ENCODE data around the gene OXT. TPM values are rescaled to one million over a fixed set of nuclear protein-coding genes. Genes with fewer than 3 reads are reported as not detected.
"Not testable (repeated sequence)": the region's sequence is repeated elsewhere in the genome, so short reads cannot be mapped to it uniquely, and the experiment has no call there.

Gene OXT
- total RNA-seq, result under 1 TPM in 1 of 2 experiments, not detected in 1; 0.46 TPM

GRCh38 chr20:3071610-3072529 is at the start of gene OXT:
Gene OXT (plus strand): TSS chr20:3071620. CDS start chr20:3071656, 36 bp downstream.
- CTCF ChIA-PET, result interaction anchor here (1.5 kb wide), 1 partner anchor 21 kb away, joined by 4 read pairs; no protein-coding TSS in a partner anchor
- POLR2A ChIA-PET, result no interaction called here

- ChIA-PET CTCF (no interaction called here), POLR2A (no interaction called here)
Observed at GRCh38 chr20:3021777-3022176, 49.6 kb upstream of the OXT start.

GRCh38 chr20:3022559-3023490 is 48.6 kb upstream of the OXT start:
- POLR2A ChIA-PET, CTCF ChIA-PET: not testable (repeated sequence)

- CTCF ChIA-PET, result interaction anchor here (1.1 kb wide), 1 partner anchor 11 kb away, joined by 3 read pairs; no protein-coding TSS in a partner anchor
- POLR2A ChIA-PET, result no interaction called here
Observed at GRCh38 chr20:3027987-3028386, 43.4 kb upstream of the OXT start.

DNA sequence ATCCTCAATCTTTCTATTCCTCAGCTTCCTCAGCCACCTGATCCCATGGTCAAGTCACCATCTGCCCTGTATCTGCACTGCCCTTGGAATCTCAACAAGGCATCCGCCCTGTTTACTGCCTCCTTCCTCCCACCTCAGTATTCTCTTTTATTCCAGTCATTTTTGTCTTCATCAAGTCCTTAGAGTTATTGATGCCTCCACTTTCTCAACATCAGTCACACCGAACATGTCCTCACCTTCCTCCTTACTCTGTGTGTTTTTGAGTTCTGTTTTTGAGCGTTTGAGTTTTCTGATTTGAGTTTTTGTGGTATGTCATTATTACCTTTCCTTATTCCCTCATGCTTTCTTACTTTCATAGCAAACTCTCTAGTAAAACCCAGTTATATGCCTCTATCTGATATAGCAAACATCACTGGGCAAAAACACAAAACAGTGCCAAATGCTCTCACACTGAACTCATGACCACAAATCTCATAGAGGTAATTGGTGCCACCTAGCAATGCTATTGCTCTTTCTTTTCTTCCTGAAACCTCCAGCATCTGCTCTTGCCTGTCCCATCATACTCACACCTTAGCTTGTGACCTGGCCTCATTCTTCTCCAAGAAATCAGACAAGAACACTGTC is 39.8 kb upstream of the OXT start:
- CTCF ChIA-PET, result no interaction called here
- POLR2A ChIA-PET, result no interaction called here

DNA sequence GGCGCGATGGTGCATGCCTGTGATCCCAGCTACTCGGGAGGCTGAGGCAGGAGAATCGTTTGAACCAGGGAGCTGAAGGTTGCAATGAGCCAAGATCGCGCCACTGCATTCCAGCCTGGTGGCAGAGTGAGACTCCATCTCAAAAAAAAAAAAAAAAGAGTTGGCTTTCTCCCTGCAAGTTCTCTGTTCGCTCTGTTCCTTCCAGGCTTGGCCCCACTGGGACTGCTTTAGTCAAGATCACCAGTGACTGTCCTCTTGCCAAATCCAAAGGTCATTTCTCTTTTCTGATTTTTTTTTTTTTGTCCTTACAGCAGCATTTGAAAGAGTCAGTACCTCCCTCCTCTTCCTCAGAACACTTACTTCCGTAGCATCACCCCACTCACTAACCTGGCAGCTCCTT is 38.8 kb upstream of the OXT start:
- POLR2A ChIA-PET, result interaction anchor here (0.7 kb wide), 1 partner anchor 1408 kb away, joined by 3 read pairs; no protein-coding TSS in a partner anchor
- CTCF ChIA-PET, result interaction anchor here (0.6 kb wide), 1 partner anchor 49 kb away, joined by 7 read pairs; no protein-coding TSS in a partner anchor

- ChIA-PET CTCF (no interaction called here), POLR2A (no interaction called here)
Observed at GRCh38 chr20:3037654-3038053, 33.8 kb upstream of the OXT start.

DNA sequence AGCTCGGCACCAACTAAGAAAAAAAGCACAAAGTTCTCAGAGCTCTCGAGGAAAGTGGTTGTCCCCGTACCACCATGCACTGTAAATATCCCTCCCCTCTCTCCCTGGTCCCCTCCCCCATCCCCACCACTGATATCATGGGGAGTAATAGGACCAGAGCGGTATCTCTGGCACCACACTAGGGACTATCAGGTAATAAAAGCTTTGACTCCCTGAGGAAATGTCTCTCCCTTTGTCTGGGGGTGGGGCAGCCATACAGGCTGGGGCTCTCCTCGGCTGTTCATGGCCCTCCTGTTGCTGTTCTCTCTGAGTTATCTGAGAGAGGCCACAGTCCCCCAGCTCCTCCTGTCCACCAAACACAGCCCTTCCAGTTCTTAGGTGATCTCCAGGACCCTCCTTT is 33.0 kb upstream of the OXT start:
- POLR2A ChIA-PET, result no interaction called here
- CTCF ChIA-PET, result interaction anchor here (1.1 kb wide), 1 partner anchor 10 kb away, joined by 3 read pairs; no protein-coding TSS in a partner anchor

DNA sequence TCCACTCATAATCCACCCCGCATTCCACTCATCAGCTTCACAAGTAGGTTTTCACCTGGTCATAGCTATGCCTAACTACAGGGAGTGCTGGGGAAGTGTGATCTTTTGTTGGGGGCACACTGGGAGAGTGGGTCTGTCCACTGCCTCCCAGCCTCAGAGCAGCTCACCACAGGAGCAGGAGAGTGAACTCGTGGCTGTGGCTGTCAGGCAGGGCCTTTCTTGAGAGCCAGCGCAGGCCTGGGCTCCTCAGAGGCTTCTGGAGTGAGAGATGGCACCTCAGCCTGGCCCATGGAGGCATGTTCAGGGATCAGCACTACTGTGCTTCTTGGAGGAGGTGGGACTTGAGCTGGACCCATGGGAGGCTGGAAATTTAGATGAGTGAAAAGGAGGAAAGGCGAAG is 32.0 kb upstream of the OXT start:
- ChIA-PET POLR2A (no interaction called here), CTCF (interaction anchor here (1.1 kb wide), 1 partner anchor 11 kb away, joined by 3 read pairs; no protein-coding TSS in a partner anchor)

- ChIA-PET CTCF (no interaction called here), POLR2A (no interaction called here)
Observed at GRCh38 chr20:3040086-3040485, 31.3 kb upstream of the OXT start.

DNA sequence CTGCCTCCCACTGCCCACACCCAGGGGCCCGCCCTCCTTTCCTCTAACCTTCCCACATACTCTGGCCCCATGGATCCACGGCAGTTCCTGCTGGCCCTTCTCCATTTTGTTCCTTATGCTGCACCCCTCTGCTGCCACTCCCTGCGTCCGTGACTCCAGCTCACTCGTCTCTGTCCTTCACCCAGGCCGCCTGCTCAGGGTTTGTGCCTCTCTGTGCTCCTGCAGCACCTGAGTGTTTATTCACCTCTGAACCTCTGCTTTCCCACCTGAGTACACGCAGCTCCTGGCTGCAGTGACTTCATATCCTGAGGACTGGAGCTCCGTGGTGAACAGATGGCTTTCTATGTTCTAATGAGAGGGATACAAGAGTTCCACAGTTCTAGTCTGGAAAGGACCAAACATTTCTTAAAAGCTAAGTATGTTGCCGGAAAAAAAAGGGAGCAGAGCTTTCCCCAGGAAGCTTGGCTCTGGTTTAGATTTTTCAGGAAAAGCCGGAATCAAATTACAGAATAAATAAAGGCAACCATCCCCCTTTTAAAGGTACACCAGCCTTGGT is 29.5 kb upstream of the OXT start:
- CTCF ChIA-PET, result no interaction called here
- POLR2A ChIA-PET, result no interaction called here

- ChIA-PET POLR2A (no interaction called here), CTCF (no interaction called here)
Observed at GRCh38 chr20:3042625-3043024, 28.8 kb upstream of the OXT start.

- ChIA-PET POLR2A (no interaction called here), CTCF (no interaction called here)
Observed at GRCh38 chr20:3043322-3043721, 28.1 kb upstream of the OXT start, which contains the start of gene GNRH2. Gene GNRH2 (plus strand): TSS chr20:3043622. CDS start chr20:3044415, 793 bp downstream.

- CTCF ChIA-PET, result no interaction called here
- POLR2A ChIA-PET, result no interaction called here
Observed at GRCh38 chr20:3044336-3044965, 27.0 kb upstream of the OXT start.

DNA sequence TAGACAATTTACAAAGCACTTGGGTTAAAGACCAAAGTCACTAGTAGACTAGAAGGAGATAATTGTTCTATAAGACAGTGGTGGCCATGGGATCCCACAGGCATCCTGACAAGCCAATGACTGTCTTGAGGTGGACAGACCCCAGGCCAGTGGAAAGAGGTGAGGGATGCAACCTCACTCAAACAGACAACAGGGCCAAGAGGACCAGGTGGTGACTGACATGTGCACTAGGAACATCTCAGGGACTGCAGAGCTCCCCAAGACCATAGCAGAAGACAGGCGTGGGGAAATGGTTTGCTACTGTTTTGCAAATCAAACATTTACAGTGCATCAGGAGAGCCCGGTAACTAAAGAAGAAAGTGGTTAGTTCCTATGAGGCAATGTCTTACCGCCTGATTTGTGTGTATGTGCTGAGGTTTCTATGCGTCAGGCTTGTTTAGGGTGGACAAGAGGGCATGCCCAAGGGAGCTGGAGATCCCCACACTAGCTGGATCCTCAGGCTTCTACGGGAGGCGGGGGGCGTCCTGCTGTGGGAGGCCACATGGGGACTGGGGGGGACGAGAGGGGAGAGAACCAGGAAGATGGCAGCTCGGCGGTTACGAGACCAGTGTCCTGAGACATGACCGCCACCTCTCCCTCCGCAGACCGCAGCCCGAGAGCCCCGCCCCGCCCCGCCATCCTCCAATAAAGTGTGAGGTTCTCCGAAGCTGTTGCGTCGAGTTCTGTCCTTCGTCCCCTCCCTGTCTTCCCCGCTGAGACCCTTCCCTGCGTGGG is 26.2 kb upstream of the OXT start:
- ChIA-PET POLR2A (interaction anchor here (0.5 to 1.0 kb wide), 7 partner anchors 30 to 1860 kb away, joined by 3 to 6 read pairs (median 4); no protein-coding TSS in a partner anchor), CTCF (no interaction called here)

GRCh38 chr20:3045816-3046676 is 25.4 kb upstream of the OXT start, which contains the start of gene MRPS26:
Gene MRPS26 (plus strand): TSS chr20:3046052. CDS start chr20:3046069, 17 bp downstream.
- POLR2A ChIA-PET, result interaction anchor here (0.5 to 1.3 kb wide), 6 partner anchors 31 to 158 kb away, joined by 3 to 5 read pairs (median 4); no protein-coding TSS in a partner anchor
- CTCF ChIA-PET, result no interaction called here
